Astrocyte (in vitro differentiated cells and primary cell): ENCODE data around the gene MOK. TPM values are rescaled to one million over a fixed set of nuclear protein-coding genes. Genes with fewer than 3 reads are reported as not detected.

ENCODE experiments used
- DNase-seq: peaks from one replicate; pipeline ENCODE4 v3.0.0-alpha.2; 2010; ENCODE audit warnings: low read depth
- FAIRE-seq: peaks from 2 replicates; lab custom pipeline; 2011; peaks lifted over from hg19 to GRCh38; lab: Jason Lieb, UNC
- H2AFZ ChIP-seq: 2 replicates; pipeline ENCODE4 v1.6.0; 2012; ENCODE audit warnings: low read depth, low read length, inconsistent platforms
- H3K27ac ChIP-seq: 2 replicates; pipeline ENCODE4 v1.5.1; 2011; ENCODE audit warnings: low read depth, low read length, inconsistent platforms
- H3K27me3 ChIP-seq: 2 replicates; pipeline ENCODE4 v1.6.0; 2011; ENCODE audit warnings: low read length, inconsistent platforms; ENCODE audit not compliant: insufficient read depth
- H3K36me3 ChIP-seq: 2 replicates; pipeline ENCODE4 v1.5.1; 2011; ENCODE audit warnings: low read length, inconsistent platforms; ENCODE audit not compliant: insufficient read depth
- H3K4me1 ChIP-seq: 2 replicates; pipeline ENCODE4 v1.5.1; 2011; ENCODE audit warnings: low read length, inconsistent platforms; ENCODE audit not compliant: insufficient read depth
- H3K4me2 ChIP-seq: 2 replicates; pipeline ENCODE4 v1.6.0; 2012; ENCODE audit warnings: low read length, inconsistent platforms
- H3K4me3 ChIP-seq: 2 replicates; pipeline ENCODE4 v1.5.1; 2011; ENCODE audit warnings: low read depth, mild to moderate bottlenecking, low read length, inconsistent platforms; ENCODE audit not compliant: insufficient read depth
- H3K79me2 ChIP-seq: 2 replicates; pipeline ENCODE4 v1.6.0; 2012; ENCODE audit warnings: mild to moderate bottlenecking, low read length, inconsistent platforms; ENCODE audit not compliant: insufficient read depth
- H3K9ac ChIP-seq: 2 replicates; pipeline ENCODE4 v1.6.0; 2012; ENCODE audit warnings: mild to moderate bottlenecking, low read length, inconsistent platforms
- H3K9me3 ChIP-seq: 2 replicates; pipeline ENCODE4 v1.5.1; 2012; ENCODE audit warnings: low read depth, mild to moderate bottlenecking, low read length, inconsistent platforms; ENCODE audit not compliant: insufficient read depth
- H4K20me1 ChIP-seq: 2 replicates; pipeline ENCODE4 v1.6.0; 2012; ENCODE audit warnings: low read length, inconsistent platforms; ENCODE audit not compliant: insufficient read depth
- H3K27ac Mint-ChIP-seq: one replicate; pipeline ENCODE4 v1.8.0; 2021; ENCODE audit warnings: mild to moderate bottlenecking, mixed read lengths; ENCODE audit not compliant: unreplicated experiment
- H3K27me3 Mint-ChIP-seq: one replicate; pipeline ENCODE4 v1.8.0; 2021; ENCODE audit warnings: low read depth, mixed read lengths; ENCODE audit not compliant: unreplicated experiment
- H3K36me3 Mint-ChIP-seq: one replicate; pipeline ENCODE4 v1.8.0; 2021; ENCODE audit warnings: low read depth, mixed read lengths; ENCODE audit not compliant: unreplicated experiment
- H3K4me1 Mint-ChIP-seq: one replicate; pipeline ENCODE4 v1.8.0; 2021; ENCODE audit warnings: low read depth, mixed read lengths; ENCODE audit not compliant: unreplicated experiment
- H3K4me3 Mint-ChIP-seq: one replicate; pipeline ENCODE4 v1.8.0; 2021; ENCODE audit warnings: mild to moderate bottlenecking, moderate library complexity, mixed read lengths; ENCODE audit not compliant: unreplicated experiment
- H3K9me3 Mint-ChIP-seq: one replicate; pipeline ENCODE4 v1.8.0; 2021; ENCODE audit warnings: mild to moderate bottlenecking, mixed read lengths; ENCODE audit not compliant: unreplicated experiment
- EZH2 ChIP-seq: IDR thresholded peaks from 2 replicates; pipeline ENCODE4 v1.6.1; 2012; ENCODE audit warnings: mild to moderate bottlenecking, low read length, inconsistent platforms; ENCODE audit not compliant: insufficient read depth
- total RNA-seq: library from RNA; stranded (reverse); gene quantifications from 2 replicates; pipeline ENCODE4 v1.2.1, GENCODE V29; 2021
- TF ChIP-seq, protein P1 (sequence below): IDR thresholded peaks from 2 replicates; pipeline ENCODE4 v1.5.1; 2011; ENCODE audit warnings: low read depth, mild to moderate bottlenecking, inconsistent platforms, low read length, moderate library complexity; ENCODE audit not compliant: insufficient read depth

MOK gene
- total RNA-seq, 1 donor from 2014 or later: 9.3 TPM

DNA sequence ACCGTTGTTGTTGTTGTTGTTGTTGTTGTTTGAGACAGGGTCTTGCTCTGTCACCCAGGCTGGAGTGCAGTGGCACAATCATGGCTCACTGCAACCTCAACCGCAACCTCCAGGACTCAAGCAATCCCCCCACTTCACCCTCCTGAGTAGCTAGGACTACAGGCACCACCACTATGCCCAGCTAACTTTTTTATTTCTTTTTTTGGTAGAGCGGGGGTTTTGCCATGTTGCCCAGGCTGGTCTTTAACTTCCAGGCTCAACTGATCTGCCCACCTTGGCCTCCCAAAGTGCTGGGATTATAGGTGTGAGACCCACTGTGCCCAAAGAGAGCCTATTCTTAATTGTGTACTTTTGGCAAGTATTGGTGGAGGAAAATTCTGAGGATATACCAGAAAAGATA, 25.7 kb downstream of the MOK start:
- no peak overlapping the region for H3K4me3 ChIP-seq
- peak overlapping the region; percentile 100 for H3K27ac ChIP-seq
- Mint-ChIP-seq H3K27ac (peak overlapping the region; percentile 98), H3K4me1 (peaks cover 24% of the 10 kb centered on the region), H3K9me3 (no peaks in the 10 kb centered on the region), H3K36me3 (peaks cover 2% of the 10 kb centered on the region), H3K27me3 (no peaks in the 10 kb centered on the region), H3K4me3 (no peak overlapping the region)
- peaks cover 6% of the 10 kb centered on the region for H3K79me2 ChIP-seq
- H4K20me1 ChIP-seq: no peaks in the 10 kb centered on the region
- TF ChIP-seq, protein P1, sequence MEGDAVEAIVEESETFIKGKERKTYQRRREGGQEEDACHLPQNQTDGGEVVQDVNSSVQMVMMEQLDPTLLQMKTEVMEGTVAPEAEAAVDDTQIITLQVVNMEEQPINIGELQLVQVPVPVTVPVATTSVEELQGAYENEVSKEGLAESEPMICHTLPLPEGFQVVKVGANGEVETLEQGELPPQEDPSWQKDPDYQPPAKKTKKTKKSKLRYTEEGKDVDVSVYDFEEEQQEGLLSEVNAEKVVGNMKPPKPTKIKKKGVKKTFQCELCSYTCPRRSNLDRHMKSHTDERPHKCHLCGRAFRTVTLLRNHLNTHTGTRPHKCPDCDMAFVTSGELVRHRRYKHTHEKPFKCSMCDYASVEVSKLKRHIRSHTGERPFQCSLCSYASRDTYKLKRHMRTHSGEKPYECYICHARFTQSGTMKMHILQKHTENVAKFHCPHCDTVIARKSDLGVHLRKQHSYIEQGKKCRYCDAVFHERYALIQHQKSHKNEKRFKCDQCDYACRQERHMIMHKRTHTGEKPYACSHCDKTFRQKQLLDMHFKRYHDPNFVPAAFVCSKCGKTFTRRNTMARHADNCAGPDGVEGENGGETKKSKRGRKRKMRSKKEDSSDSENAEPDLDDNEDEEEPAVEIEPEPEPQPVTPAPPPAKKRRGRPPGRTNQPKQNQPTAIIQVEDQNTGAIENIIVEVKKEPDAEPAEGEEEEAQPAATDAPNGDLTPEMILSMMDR: no peak
- TF ChIP-seq EZH2: no peak
- no peaks in the 10 kb centered on the region for H3K9me3 ChIP-seq
- H3K4me2 ChIP-seq: peak overlapping the region; percentile 82
- H3K9ac ChIP-seq: peak overlapping the region; percentile 93
- FAIRE-seq: no peak
- no peaks in the 10 kb centered on the region for H3K27me3 ChIP-seq
- no peak overlapping the region for H2AFZ ChIP-seq
- no peak for DNase-seq
- peaks cover 37% of the 10 kb centered on the region for H3K4me1 ChIP-seq
- H3K36me3 ChIP-seq: no peaks in the 10 kb centered on the region

DNA sequence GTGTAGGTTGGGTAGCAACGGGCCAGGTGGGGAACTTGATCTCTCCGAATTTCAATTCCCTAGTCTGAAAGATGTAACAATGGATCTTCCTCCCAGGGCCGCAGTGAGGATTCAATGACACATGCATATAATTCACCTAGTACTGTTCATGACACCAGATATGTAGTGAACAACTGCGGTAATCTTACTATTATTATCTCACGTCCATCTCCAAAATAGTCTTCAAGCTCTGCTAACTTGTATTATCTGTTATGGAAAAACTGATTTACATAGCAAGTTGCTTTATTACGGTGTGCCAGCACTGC, 26.4 kb downstream of the MOK start:
- DNase-seq: no peak
- Histone ChIP-seq H3K27ac (peak overlapping the region; percentile 100), H3K27me3 (no peaks in the 10 kb centered on the region), H3K9ac (peak overlapping the region; percentile 93), H2AFZ (no peak overlapping the region), H3K9me3 (no peaks in the 10 kb centered on the region), H3K79me2 (peaks cover 1% of the 10 kb centered on the region), H3K36me3 (no peaks in the 10 kb centered on the region), H3K4me3 (no peak overlapping the region), H3K4me2 (no peak overlapping the region), H4K20me1 (no peaks in the 10 kb centered on the region), H3K4me1 (peaks cover 33% of the 10 kb centered on the region)
- Mint-ChIP-seq H3K4me1 (peaks cover 24% of the 10 kb centered on the region), H3K36me3 (peaks cover 2% of the 10 kb centered on the region), H3K27me3 (no peaks in the 10 kb centered on the region), H3K9me3 (no peaks in the 10 kb centered on the region), H3K4me3 (no peak overlapping the region), H3K27ac (peak overlapping the region; percentile 19)
- TF ChIP-seq, protein P1: no peak
- no peak for TF ChIP-seq EZH2
- no peak for FAIRE-seq

DNA sequence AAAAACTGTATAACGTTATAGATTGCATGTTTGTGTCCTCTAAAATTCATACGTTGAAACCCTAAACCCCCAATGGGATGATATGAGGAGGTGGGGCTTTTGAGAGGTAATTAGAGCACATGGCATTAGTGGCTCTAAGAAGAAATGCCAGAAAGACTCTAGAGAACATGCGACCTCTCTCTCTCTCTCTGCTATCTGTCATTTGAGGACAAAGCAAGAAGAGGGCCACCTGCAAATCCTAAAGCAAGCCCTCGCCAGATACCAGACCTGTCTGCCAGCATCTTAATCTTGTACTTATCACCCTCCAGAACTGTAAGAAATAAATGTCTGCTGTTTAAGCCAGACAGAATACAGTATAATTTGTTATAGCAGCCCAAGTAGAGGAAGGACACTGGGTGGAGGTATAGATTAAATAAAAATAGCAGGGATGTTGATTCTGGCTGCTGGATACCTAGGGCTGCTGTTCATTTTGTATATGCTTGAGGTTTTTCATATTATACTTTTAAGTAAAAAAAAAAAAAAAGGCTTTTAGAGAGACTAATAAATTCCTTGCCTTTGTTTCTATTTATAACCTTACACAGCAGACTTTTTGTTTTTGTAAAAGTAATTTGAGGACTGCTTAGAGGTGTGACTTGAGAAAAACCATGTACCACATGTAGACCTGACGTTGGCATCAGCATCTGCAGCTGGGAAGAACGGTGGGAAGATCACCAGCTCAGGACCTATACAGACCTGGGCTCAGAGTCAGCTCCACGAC, 26.9 kb downstream of the MOK start:
- no peak overlapping the region for H3K27ac Mint-ChIP-seq

More for the DNA sequence above, 26.9 kb downstream of the MOK start:
- Histone ChIP-seq H3K79me2 (no peaks in the 10 kb centered on the region), H3K4me2 (no peak overlapping the region), H2AFZ (no peak overlapping the region), H3K36me3 (no peaks in the 10 kb centered on the region), H4K20me1 (no peaks in the 10 kb centered on the region), H3K4me3 (no peak overlapping the region), H3K27me3 (no peaks in the 10 kb centered on the region), H3K4me1 (peaks cover 32% of the 10 kb centered on the region), H3K9me3 (no peaks in the 10 kb centered on the region), H3K9ac (peak overlapping the region; percentile 93), H3K27ac (peak overlapping the region; percentile 100)
- FAIRE-seq (no peak), DNase-seq (no peak)
- H3K4me1 Mint-ChIP-seq: peaks cover 24% of the 10 kb centered on the region
- no peaks in the 10 kb centered on the region for H3K27me3 Mint-ChIP-seq
- peaks cover 2% of the 10 kb centered on the region for H3K36me3 Mint-ChIP-seq
- no peaks in the 10 kb centered on the region for H3K9me3 Mint-ChIP-seq
- TF ChIP-seq, protein P1: no peak
- no peak for TF ChIP-seq EZH2
- no peak overlapping the region for H3K4me3 Mint-ChIP-seq
